ENCODE data around the gene GAB4. TPM values are rescaled to one million over a fixed set of nuclear protein-coding genes. Genes with fewer than 3 reads are reported as not detected.
"Not testable (repeated sequence)": the region's sequence is repeated elsewhere in the genome, so short reads cannot be mapped to it uniquely, and the experiment has no call there.

Gene GAB4, protein sequence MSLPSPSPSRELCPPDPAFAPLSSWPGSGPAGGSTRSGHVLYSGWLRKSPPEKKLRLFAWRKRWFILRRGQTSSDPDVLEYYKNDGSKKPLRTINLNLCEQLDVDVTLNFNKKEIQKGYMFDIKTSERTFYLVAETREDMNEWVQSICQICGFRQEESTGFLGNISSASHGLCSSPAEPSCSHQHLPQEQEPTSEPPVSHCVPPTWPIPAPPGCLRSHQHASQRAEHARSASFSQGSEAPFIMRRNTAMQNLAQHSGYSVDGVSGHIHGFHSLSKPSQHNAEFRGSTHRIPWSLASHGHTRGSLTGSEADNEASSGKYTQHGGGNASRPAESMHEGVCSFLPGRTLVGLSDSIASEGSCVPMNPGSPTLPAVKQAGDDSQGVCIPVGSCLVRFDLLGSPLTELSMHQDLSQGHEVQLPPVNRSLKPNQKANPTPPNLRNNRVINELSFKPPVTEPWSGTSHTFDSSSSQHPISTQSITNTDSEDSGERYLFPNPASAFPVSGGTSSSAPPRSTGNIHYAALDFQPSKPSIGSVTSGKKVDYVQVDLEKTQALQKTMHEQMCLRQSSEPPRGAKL
- polyA plus RNA-seq (2013, experiment 1 of 2; ENCODE audit: insufficient read length) = not detected
- not detected for polyA plus RNA-seq (2013, experiment 2 of 2; ENCODE audit: insufficient read length)

DNA sequence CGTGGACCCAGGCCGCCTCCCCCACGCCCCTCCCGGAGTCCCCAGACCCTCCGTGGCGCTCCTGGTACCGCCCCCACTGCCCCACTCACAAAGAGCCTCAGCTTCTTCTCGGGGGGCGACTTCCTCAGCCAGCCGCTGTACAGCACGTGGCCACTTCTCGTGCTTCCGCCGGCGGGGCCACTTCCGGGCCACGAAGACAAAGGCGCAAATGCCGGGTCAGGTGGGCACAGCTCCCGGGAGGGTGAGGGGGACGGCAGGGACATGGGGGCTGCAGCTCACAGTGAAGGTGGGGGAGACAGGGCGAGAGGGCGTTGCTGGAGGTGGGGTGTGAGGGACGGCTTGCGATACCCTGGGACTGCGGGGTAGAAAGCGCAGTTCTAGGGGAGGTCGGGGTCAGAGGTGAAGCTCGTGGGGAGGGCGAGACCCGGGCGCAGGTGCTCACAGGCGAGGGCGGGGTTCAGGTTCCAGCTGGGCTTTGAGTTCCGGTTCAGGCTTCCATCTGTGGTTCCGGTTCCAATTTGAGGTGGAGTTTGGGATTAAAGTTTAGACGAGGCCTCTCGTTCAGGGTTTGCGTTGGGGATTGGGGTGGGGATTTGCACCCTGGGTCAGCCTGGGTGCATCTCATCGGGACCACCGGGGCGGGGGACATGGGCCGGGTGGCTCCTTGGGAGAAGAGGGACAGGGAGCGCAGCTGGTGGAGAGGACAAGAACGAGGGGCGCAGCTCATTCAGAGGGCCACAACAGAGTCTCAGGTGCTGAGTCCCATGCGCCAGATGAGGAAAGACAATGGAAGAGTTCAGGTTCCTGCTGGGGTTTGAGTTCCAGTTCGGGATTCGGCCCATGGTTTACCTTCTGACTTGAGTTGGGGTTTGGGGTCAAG lies at the start of gene GAB4:
GAB4 (minus strand) TSS at position 371 of the 880 bp plus-strand sequence; CDS start at position 263, 108 bp downstream.
- DNase-seq = no peak

DNA sequence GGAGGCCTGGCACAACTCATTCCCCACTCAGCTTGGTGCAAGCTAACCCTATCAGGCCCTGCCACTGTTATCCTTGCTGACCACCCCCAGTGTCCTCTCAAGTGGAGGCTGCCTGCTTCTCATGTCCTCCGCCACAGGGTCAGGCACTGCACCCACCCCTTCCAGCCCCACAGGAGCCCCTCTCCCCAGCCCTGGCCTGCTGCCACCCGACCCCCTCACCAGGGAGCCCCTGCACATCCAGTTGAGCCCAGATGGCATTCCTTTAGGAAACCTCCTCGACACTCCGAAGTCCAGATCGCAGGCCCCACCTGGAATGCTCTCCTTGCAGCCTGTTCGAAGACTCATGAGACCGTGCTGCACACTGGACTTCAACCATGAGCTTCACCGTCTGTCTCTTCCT lies 48.8 kb upstream of the GAB4 start:
- DNase-seq = no peak

DNA sequence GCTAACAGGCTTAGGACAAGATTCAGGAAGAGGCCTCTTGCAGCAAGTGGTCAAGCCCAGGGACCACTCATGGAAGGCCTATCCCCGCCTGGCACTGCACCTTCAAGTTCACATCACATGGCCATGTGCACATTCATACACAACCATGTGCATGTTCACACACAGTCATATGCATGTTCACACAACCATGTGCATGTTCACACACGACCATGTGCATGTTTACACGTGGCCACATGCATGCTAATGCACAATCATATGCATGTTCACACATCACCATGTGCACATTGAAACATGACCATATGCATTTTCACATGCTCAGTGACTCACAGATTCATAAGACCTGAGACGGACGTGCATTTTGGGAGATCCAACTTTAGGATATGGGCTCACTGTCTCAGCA lies 48.0 kb upstream of the GAB4 start:
- DNase-seq = no peak

DNA sequence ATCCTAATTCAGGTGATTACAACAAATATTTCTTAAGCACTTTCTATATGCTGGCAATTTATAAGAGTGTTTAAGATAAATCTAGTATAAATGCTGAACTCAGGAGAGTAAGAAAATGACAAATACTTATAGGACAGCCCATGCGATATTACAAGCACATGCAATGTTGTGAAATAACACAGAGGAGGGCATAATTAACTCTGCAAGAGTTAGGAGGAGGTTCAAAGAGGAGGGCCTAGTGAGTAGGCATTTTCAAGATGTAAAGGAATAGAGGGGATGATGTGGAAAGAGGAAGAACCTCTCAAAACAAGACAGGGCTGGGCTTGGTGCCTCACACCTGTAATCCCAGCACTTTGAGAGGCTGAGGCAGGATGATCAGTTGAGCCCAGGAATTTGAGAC lies 39.6 kb upstream of the GAB4 start:
- no peak for DNase-seq

DNA sequence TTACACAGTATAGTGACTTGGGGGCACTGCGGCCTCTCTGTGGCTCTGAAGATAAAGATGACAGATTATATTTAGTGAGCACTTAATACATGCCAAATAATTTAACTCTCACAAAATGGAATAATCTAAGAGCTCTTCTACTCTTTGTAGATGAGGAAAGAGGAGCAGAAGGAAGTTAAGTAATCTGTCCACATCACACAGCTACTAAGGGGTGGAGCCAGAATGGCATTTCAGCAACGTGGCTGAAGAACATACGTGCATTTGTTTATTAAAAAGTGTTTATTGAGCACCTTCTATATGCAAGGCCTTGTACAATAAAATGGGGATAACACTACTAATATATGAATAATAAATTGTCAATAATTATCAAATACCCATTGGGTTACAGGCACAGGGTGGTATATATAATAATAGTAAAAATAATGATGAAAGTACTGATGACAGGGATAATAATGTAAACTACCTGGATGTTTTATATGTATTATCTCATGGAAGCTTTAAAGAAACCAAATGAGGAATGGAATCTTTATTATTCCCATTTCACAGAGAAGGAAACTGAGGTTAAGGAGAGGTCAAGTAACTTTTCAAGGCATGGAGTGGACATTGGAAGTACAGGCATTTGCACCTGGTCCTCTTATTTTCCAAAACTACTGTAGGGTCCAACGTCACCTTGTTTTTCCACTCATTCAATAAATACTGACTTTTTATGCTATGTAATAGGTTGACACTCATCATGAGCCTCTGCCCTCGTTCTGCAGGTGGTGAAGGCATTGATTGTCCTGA lies 38.7 kb upstream of the GAB4 start:
- no peak for DNase-seq

DNA sequence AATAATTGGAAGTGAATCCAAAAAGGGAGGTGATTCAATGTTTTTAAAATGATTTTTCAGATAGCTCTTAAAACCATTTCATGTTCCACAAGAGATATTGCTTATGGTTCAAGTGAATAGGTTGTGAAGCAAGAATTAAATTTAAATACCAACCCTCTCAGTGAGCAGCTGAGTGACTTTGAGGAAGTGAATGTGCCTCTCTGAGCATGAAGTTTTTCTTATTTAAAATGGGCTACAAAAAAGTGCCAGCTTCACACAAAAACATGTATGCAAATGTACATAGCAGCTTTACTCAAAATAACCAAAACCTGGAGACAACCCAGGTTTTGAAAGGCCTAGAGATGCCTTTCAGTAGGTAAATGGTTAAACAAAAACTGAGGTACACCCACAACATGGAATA lies 35.5 kb upstream of the GAB4 start:
- no peak for DNase-seq

DNA sequence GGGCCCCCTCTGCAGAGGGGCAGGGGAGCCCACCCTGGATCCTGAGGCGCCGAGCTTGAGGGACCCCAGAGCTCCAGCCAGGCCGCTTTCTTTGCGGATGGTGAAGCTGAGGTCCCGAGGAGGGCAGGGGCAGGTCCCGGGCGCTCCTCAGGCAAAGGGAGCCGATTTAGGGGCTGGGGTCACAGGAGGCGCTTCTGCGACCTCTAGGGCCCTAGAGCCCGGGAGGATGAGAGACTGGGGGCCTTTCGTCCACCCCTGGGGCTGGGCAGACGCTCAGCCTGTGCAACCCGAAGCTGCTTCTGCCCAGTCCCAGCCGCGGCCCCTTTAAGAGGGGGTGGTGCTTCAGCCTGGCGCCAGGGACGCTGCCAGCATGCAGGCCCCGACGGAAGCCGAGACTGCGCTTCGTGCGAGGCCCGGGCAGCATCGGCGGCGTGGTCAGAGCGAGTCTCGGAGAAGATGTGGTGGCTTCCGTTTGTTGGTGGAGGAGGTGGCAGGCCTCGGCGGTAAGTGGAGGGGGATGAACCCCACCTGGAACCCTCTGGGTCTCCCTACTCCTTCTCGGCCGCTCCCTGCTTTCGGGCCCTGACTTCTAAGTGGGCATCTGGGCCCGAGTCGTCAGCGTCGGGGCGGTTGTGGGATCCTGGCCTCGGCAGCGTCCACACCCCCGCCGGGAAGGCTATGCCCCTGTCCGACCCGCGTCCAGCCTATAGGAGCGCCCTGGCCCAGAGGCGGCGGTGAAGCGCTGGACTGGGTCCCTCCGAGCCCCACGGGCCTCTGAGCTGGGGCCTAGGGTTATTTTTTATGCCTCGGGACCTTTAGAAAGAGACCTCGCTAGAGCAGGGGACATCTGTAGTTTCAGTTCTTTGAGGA lies 29.1 kb upstream of the GAB4 start:
- DNase-seq = peak; percentile 56

DNA sequence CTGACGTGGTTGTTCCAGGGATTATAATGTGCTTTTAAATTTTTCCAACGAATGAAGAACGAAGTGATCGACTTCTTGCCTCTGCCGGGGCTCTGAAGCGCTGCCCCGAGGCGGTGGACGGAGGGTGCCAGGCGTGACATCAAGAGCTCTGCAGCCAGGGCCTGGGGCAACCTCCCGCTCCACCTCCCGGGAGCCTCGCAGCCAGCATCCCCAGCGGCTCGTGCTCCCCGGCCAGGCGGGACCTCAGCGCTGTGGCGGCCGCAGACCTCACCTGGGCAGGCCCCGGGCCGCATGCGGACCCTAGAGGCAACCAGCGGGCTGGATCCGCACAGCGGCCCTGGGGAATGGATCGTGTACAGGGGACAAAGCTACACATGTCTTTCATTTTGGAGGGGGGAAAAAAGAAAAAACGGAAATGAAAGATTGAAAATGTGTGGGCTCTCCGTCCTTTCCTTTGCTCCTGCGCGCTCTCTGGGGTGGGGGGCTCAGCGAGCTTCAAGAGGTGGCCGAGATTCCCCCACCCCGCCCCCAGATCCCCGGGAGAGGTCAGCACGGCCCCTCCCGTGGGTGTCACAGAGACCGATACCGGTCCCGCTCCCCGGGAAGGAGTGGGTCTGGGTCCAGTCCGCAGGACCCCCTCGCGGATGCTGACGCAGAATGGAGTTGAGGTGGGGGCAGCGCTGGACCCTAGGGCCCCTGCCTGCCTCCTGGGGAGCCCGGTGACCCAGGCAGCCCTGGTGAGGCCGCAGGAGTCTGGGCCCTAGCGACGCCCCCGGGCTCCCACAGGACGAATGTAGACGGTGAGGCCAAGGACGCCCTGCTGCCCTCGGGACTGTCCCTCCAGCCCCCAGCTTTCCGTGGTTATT lies 28.2 kb upstream of the GAB4 start:
- DNase-seq = not testable (repeated sequence)

DNA sequence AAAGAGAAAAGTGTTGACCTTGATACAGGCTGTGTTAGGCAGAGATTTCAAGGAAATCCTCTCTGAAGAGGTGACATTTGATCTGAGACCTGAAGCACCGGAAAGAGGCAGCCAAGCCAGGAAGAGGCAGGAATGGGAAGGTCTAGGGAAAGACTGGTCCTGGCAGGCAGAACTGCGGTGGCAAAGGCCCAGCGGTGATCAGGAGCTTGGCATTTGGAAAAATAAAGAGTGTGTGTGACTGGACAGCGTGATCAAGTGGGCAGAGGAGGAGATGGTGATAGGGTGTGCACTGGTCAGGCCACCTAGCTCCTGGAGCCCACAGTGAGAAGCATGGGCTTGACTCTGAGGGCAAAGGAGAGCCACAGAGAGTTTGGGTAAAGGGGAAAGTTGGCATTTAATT lies 27.2 kb upstream of the GAB4 start:
- DNase-seq = no peak

DNA sequence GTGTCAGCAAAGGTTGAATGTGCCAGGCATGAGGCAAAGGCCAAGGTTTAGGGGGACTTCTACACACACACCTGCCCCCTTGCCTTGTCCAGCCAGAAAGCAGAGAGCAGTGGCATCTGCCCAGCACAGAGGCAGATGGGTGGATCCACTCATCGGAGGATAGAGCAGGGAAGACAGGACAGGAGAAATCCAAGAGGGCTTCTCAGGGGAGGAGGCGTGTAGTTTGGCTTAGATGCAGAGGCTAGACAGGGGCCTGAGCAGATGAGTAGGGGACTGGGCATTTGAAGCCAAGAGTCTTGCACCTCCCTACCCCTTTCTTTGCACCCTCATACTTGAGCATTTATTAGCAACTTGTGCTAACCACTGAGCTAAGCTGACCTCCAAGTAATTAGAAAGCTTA lies 26.5 kb upstream of the GAB4 start:
- not testable (repeated sequence) for DNase-seq

DNA sequence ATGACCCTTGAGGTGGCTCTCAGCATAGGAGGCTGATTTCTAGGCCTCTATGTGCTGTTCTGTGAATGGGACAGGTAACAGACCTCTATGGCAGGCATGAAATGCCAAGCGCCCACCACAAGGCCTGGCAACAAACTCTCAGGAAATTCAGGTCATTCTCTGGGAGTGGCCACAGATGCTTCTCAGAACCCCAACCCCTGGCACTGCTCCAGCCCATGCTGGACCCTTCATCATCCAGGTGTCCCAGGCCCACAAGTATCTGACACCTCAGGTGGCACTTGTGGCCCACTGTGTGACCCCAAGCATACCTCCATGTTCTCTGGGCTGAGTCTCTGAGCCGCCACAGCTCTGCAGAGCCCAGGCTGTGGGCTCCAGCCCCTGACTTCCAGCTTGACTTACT lies 24.3 kb upstream of the GAB4 start:
- DNase-seq = not testable (repeated sequence)

DNA sequence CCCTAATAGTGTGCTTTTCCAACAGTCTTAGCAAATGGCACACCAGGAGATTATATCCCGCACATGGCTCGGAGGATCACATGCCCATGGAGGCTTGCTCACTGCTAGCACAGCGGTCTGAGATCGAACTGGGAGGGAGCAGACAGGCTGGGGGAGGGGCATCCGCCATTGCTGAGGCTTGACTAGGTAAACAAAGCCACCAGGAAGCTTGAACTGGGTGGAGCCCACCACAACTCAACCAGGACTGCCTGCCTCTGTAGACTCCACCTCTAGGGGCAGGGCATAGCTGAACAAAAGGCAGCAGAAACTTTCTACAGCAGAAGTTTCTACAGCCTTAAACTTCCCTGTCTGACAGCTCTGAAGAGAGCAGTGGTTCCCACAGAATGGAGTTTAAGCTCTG lies 16.4 kb upstream of the GAB4 start:
- not testable (repeated sequence) for DNase-seq

DNA sequence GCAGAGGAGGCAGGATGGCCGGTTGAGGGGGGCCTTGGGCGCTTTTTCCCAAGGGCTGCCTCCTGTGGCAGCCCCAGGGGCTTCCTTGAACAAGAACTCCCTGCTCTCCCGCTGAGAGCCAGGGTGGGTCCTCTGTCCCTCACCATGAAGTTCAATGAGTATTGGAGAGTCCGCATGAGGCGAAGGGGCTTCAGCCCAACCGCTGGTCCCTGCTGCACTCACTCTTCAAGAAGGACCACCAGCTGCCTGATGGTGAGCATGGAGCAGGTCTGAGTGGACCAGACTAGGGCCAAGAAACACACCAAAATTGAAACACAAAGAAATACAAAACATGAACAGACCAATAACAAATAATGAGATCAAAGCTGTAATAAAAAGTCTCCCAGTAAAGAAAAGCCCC lies 7.5 kb upstream of the GAB4 start:
- DNase-seq = not testable (repeated sequence)

DNA sequence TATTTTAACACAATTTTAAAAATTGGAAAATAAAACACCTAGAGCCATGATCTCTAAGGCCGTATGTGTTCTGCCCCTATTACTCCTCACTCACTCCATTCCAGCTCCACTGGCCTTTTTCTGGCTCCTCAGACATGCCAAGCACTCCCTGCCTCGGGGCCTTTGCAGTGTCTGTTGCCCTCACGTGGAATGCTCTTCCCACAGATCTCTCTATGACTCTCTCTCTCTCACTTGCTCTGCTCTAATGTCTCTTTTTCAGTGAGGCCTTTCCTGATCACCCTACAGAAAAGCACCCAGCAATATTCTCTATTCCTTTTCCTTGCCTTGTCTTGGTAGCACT lies 6.0 kb upstream of the GAB4 start:
- DNase-seq = not testable (repeated sequence)

DNA sequence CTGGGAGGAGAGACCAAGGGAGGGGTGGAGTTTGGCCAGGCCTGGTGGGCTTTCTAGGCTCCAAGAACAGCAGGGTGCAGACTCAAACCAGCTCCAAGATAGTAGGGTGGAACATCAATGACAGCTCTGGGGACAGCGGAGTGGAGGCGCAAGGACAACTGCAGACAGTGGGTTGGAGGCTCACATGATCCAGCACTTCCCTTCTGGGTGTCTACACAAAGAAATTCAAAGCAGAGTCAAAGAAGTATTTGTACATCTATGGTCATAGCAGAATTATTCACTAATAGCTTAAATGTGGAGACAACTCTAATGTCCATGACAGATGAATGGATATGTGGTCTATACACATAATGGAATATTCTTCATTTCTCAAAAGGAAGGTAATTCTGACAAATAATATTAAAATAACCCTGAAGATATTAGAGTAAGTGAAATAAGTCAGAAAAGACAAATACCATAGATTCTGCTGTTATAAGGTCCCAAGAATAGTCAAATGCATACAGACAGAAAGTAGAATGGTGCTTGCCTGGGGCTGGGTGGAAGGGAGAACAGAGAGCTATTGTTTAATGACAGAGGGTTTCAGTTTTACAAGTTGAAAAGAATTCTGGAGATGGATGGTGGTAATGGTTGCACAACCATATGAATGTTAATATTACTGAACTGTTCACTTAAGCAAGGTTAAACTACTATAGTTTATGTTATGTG lies 5.5 kb upstream of the GAB4 start:
- DNase-seq = no peak

DNA sequence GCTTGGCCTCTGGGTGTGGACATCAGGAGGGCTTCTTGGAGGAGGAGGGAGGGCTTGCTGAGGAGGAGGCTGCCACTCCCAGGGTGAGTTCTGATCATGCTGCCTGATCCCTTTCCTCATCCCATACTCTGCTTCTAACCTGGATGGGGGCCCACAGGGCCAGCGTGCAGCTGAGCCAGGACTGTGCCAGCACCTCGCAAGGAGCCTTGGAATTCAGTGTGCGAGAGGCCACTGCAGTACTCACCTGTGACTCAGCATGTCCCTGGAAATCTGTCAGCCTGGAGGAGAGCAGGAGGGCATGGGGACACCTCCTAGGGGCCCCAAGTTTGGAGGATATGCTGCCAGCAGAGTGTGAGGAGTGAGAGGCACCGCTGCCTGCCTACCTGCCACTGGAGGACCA lies 4.2 kb upstream of the GAB4 start:
- no peak for DNase-seq

DNA sequence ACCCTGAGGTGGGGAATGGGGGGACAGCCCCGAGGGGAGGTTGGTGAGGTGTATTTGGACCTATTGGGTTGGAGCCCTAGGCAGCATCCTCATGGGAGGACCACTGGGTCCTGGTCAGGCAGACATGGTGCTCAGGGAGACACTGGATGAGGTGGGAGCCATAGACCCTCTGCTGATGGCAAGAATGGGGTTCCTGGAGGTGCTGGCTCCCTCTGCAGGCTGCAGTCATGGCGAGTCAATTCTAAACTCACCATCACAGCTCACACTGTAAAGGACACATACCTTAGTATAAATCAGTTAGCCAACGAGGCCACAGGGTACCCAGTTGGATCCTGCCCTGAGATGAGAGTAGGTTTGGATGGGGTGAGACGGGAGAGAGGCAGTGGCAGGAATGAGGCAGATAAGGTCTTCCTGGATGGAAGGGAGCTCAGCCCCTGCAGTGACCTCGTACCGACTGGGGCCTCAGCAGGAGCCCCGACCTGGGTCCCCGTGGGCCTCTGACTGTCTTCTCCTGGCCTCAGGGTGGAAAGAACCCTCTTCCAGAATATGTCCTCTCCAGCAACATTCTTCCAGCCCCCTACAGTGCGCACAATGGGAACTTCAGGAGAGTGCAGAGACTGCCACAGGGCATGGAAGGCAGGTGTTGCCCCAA lies 1.7 kb upstream of the GAB4 start:
- no peak for DNase-seq

DNA sequence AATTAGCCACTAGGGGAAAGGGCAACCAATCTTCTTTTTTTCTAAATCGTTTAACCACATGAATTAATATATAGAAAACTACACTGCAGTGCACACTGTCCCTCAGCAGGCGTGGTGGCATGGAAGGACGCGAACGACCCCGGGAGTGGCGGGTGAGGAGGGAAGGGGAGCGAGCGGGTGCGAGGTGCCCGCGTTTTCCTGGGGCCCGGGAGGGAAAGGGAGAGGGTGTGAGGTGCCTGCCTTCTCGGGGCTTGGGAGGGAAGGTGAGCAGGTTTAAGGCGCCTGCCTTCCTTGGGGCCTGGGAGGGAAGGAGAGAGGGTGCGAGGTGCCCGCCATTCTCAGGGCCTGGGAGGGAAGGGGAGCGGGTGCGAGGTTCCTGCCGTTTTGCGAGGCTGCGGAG lies 765 bp downstream of the GAB4 start:
- DNase-seq = no peak

DNA sequence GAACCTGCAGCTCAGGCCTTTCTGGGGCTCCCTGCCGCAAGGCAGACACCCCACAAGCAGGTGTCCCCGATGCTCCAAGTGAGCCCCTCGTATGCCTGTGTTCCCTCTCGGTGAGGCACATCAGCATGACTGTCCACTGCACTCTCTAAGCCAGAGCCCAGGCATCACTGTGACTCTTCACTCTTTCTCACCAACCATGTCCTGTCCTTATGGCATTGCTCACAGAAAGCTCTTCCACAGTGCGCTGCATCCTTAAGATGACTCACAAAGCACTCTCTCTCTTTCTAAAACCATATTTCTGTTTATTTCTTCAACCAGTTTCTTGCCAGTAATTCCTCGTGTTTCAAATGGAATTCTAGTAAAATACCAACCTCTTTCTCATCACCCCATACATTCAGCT lies 18.1 kb downstream of the GAB4 start:
- no peak for DNase-seq

All from fibroblast of skin of back (primary cell).